Karpas-422 (cell line): ENCODE results near the gene LRP8. TPM values are rescaled to one million over a fixed set of nuclear protein-coding genes. Genes with fewer than 3 reads are reported as not detected.

ENCODE experiments used
- DNase-seq: peaks from one replicate; pipeline ENCODE4 v3.0.0-alpha.2; 2015
- H2AFZ ChIP-seq: fragments of 200-600 bp; sonication (generic); 2 replicates; pipeline ENCODE4 v1.6.1; 2014; ENCODE audit warnings: antibody characterized with exemption, low read length, mixed read lengths
- H3K27ac ChIP-seq: fragments of 200-600 bp; sonication (generic); 2 replicates; pipeline ENCODE4 v1.5.1; 2014; ENCODE audit warnings: mild to moderate bottlenecking, low read length, moderate library complexity
- H3K27me3 ChIP-seq: fragments of 200-600 bp; sonication (generic); 2 replicates; pipeline ENCODE4 v1.6.1; 2014; ENCODE audit warnings: low read length, mixed read lengths
- H3K36me3 ChIP-seq: fragments of 200-600 bp; sonication (generic); 2 replicates; pipeline ENCODE4 v1.6.1; 2014; ENCODE audit warnings: low read length, mixed read lengths; ENCODE audit not compliant: insufficient read depth
- H3K4me1 ChIP-seq: fragments of 200-600 bp; sonication (generic); 2 replicates; pipeline ENCODE4 v1.6.1; 2014; ENCODE audit warnings: mild to moderate bottlenecking, low read length, mixed read lengths
- H3K4me2 ChIP-seq: fragments of 200-600 bp; sonication (generic); 2 replicates; pipeline ENCODE4 v1.6.1; 2014; ENCODE audit warnings: low read length, low read depth, mild to moderate bottlenecking; ENCODE audit not compliant: poor library complexity, severe bottlenecking
- H3K4me3 ChIP-seq: fragments of 200-600 bp; sonication (generic); 2 replicates; pipeline ENCODE4 v1.5.1; 2014; ENCODE audit warnings: mild to moderate bottlenecking, antibody characterized with exemption, low read length, mixed read lengths
- H3K79me2 ChIP-seq: fragments of 200-600 bp; sonication (generic); 2 replicates; pipeline ENCODE4 v1.6.1; 2014; ENCODE audit warnings: mild to moderate bottlenecking, low read length, mixed read lengths
- H3K9ac ChIP-seq: fragments of 200-600 bp; sonication (generic); 2 replicates; pipeline ENCODE4 v1.6.0; 2014; ENCODE audit warnings: low read length
- H3K9me2 ChIP-seq: fragments of 200-600 bp; sonication (generic), shearing (Covaris generic); replicated peaks from 2 replicates; pipeline ENCODE4 v1.6.0; 2014; ENCODE audit warnings: mild to moderate bottlenecking, low read length, moderate library complexity; ENCODE audit not compliant: insufficient read depth
- H3K9me3 ChIP-seq: fragments of 300-700, 200-600 bp; sonication (generic); 2 replicates; pipeline ENCODE4 v1.6.1; 2014; ENCODE audit warnings: low read length, mixed read lengths
- H4K20me1 ChIP-seq: fragments of 200-600 bp; sonication (generic); 2 replicates; pipeline ENCODE4 v1.6.1; 2014; ENCODE audit warnings: mild to moderate bottlenecking, antibody characterized with exemption, low read length, low read depth; ENCODE audit not compliant: insufficient read depth
- total RNA-seq: library from RNA; depleted of rRNA; stranded (reverse); fragments of >200 nt; shearing (Covaris generic); gene quantifications from 2 replicates; pipeline ENCODE4 v1.2.3, GENCODE V29; 2014; ENCODE audit warnings: low replicate concordance

LRP8 gene
- total RNA-seq, 1 experiment from 2014 or later = 26.7 TPM

DNA sequence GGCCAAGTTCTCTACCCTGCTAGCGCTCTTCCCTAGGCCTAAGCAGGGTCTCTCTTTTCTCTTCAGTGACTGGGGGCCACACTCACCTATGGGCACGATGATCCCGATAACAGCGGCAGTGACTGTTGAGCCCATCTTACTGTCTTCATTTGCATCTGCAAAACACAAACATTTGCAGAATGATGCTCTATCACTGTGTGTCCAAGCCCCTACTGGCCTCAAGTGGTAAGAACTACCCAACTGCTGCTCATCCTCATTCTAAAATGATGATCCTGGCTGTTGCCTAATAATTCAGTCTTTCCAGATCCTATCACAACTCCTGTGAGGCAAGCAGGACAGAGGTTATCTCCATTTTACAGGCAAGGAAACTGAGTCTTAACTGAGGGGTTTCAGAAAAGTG, 72.8 kb downstream of the LRP8 start:
- Histone ChIP-seq H3K36me3 (peaks cover 80% of the 10 kb centered on the region; the same call in 1 of the 2 replicates), H2AFZ (no peak overlapping the region), H3K4me2 (no peak overlapping the region), H4K20me1 (no peaks in the 10 kb centered on the region), H3K9ac (no peak overlapping the region), H3K27ac (no peak overlapping the region), H3K79me2 (no peaks in the 10 kb centered on the region), H3K27me3 (no peaks in the 10 kb centered on the region), H3K9me3 (no peaks in the 10 kb centered on the region), H3K9me2 (no peaks in the 10 kb centered on the region), H3K4me3 (no peak overlapping the region), H3K4me1 (no peaks in the 10 kb centered on the region)
- no peak for DNase-seq

DNA sequence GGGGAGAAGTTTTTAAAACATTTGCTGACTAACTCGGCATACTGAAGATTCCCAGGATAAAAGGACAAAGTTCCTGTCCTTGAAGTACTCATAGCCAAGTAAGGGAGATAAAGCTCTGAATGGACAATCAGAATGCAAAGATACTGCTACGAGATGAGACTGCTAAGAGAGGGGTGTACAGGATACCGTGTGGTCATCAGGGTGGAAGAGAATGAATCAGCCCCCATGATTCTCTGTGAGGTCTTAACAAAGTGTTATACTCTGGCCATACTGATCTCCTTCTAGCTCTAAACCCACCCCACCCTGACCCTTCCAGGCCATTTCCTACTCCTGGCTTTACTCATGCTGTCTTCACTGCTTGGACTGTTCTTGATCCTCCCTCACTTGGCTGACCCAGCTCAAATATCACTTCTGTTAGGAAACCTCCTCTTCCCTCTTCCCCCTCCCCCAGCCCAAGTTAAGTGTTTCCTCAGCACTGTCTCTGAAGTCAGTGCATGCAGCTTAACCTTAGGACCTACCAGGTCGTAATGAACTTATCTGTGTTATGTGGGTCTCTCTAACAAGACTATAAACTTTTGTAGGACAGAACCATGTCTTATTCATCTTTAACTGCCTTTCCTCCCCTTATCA, 73.7 kb downstream of the LRP8 start:
- Histone ChIP-seq H3K9me3 (no peaks in the 10 kb centered on the region), H3K9me2 (no peaks in the 10 kb centered on the region), H3K4me3 (no peak overlapping the region), H3K36me3 (peaks cover 81% of the 10 kb centered on the region; the same call in 1 of the 2 replicates), H2AFZ (no peak overlapping the region), H3K4me1 (no peaks in the 10 kb centered on the region), H3K27ac (no peak overlapping the region), H3K79me2 (no peaks in the 10 kb centered on the region), H3K27me3 (no peaks in the 10 kb centered on the region), H4K20me1 (no peaks in the 10 kb centered on the region), H3K4me2 (no peak overlapping the region), H3K9ac (no peak overlapping the region)
- no peak for DNase-seq

DNA sequence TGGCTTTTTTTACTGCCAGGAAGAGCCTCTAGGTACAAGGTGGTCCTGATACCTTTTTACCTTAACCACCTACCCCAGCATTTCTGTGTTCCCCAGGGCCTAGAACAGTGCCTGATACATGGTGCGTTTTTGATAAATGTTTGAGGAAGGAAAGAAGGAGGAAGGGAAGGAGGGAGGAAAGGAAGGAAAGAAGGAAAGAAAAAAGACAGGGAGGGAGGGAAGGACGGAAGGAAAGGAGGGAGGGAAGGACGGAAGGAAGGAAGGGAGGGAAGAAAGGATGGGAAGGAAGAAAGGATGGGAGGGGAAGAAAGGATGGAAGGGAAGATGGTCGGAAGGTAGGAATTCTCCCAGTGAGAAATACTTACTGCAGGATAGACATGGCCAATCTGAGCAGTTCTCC, 77.5 kb downstream of the LRP8 start:
- peaks cover 79% of the 10 kb centered on the region; the same call in 1 of the 2 replicates for H3K36me3 ChIP-seq
- H3K4me2 ChIP-seq = no peak overlapping the region
- no peak overlapping the region for H3K4me3 ChIP-seq
- no peak for DNase-seq
- H3K9me3 ChIP-seq = no peaks in the 10 kb centered on the region
- H3K27me3 ChIP-seq = no peaks in the 10 kb centered on the region
- peaks cover 17% of the 10 kb centered on the region for H3K4me1 ChIP-seq
- no peaks in the 10 kb centered on the region for H3K79me2 ChIP-seq
- no peaks in the 10 kb centered on the region for H3K9me2 ChIP-seq
- no peak overlapping the region for H2AFZ ChIP-seq
- no peak overlapping the region for H3K27ac ChIP-seq
- H4K20me1 ChIP-seq = no peaks in the 10 kb centered on the region
- no peak overlapping the region for H3K9ac ChIP-seq

DNA sequence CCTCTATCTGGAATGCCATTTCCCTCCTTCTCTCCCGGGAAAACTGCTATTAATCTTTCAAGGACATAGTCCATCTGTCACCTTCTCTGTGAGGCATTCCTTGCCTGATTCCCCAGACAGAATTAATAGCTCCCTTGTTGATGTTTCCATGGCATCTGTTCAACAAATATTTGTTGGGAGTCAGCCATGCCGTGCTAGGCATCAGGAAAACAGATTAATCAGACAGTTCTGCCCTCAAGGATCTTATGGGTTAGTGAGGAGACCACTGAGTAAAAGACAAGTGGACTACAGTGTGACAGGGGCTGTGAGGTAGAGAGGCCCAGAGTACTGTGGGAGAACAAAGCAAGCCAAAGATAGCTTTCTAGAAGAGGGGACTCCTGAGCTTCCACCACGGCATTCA, 78.2 kb downstream of the LRP8 start:
- Histone ChIP-seq H3K4me1 (peaks cover 17% of the 10 kb centered on the region), H3K27me3 (no peaks in the 10 kb centered on the region), H3K9ac (no peak overlapping the region), H3K27ac (no peak overlapping the region), H3K4me2 (no peak overlapping the region), H2AFZ (no peak overlapping the region), H3K4me3 (no peak overlapping the region), H3K9me2 (no peaks in the 10 kb centered on the region), H3K36me3 (peaks cover 73% of the 10 kb centered on the region; the same call in 1 of the 2 replicates), H3K79me2 (no peaks in the 10 kb centered on the region), H4K20me1 (no peaks in the 10 kb centered on the region), H3K9me3 (no peaks in the 10 kb centered on the region)
- DNase-seq = no peak

DNA sequence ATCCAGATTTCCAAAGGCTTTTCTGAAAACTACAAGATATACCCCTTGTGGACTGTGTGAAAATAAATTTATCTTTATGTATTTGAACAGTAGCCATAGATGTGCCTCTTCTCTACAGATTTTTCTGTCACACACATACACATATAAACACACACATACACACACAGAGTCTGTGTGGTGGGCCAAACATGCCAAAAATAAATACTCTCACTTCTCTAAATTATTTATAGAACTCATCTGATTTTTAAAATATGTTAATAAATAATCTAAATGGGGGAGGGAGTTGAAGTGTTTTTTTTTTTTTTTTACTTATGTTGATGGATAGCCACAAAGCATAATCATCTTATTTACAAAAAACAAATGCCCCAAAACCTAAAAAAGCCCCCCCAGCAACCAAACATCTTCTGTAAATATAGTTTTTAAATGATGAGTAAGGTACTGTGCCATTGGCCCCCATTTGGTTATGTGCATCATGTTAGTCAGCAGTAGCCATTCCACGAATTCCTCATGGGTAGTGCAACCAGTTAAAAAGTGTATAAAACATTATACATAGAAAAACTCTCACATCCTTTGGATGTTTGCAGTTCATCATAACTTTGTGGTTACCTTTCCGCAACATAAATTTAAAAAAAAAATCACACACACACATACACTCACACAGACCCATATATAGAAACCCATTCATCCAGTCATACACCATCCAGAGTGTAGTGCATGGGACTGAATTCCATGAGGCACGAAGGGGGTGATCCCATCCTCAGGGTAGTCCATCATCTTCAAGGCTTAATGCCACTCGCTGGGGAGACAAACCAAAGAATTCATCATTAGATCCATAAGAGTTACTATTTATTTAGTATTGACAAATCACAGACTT, 81.4 kb downstream of the LRP8 start:
- H3K27ac ChIP-seq = no peak overlapping the region
- no peak for DNase-seq
- peaks cover 17% of the 10 kb centered on the region for H3K4me1 ChIP-seq
- H3K9me3 ChIP-seq = no peaks in the 10 kb centered on the region
- no peaks in the 10 kb centered on the region for H3K9me2 ChIP-seq
- peaks cover 58% of the 10 kb centered on the region; the same call in 1 of the 2 replicates for H3K36me3 ChIP-seq
- no peak overlapping the region for H2AFZ ChIP-seq
- no peak overlapping the region for H3K4me3 ChIP-seq
- no peaks in the 10 kb centered on the region for H3K79me2 ChIP-seq
- no peak overlapping the region for H3K9ac ChIP-seq
- no peak overlapping the region for H3K4me2 ChIP-seq
- H3K27me3 ChIP-seq = no peaks in the 10 kb centered on the region
- H4K20me1 ChIP-seq = no peaks in the 10 kb centered on the region

DNA sequence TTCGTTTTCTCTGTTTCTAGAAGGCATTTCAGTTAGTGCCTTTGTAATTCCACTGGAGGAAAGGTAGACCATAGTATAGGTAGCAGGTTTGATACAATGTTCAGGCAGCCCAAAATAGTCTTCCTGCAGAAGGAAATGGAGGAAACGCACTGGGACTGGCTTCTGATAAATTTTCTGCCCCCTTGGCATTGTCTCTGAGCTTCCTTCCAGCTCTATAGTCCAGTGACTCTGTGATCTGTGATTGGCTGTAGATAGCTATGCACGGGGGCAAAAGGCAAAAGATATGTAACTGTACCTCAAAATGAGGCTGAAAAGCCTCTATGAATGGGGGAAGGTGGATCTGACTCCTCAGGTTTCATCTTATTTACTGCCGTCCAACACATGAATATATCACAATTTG, 83.7 kb downstream of the LRP8 start:
- no peak for DNase-seq
- H2AFZ ChIP-seq = no peak overlapping the region
- H3K4me3 ChIP-seq = no peak overlapping the region
- H3K36me3 ChIP-seq = peaks cover 39% of the 10 kb centered on the region; the same call in 1 of the 2 replicates
- H3K4me2 ChIP-seq = no peak overlapping the region
- no peaks in the 10 kb centered on the region for H4K20me1 ChIP-seq
- no peak overlapping the region for H3K27ac ChIP-seq
- H3K79me2 ChIP-seq = no peaks in the 10 kb centered on the region
- H3K9me2 ChIP-seq = no peaks in the 10 kb centered on the region
- peaks cover 20% of the 10 kb centered on the region for H3K4me1 ChIP-seq
- H3K9me3 ChIP-seq = no peaks in the 10 kb centered on the region
- no peaks in the 10 kb centered on the region for H3K27me3 ChIP-seq
- H3K9ac ChIP-seq = no peak overlapping the region

DNA sequence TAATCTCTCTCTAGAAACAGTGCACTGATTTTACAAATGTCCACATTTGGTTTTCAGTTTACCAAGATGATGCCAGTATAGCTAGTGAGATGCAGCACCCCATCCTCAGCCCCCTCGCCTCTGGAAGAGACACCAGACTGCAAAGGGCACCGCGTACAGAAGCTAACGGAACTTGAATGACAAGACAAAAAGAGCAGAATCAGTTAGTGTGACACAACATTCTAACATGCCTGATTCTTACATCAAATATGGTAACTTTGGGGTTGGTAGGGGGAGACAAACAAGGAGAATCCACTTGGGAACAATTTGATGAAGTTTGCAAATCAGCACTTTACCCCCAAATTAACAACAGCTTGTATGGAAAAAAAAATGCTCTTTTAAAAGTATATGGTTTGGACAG, 85.5 kb downstream of the LRP8 start:
- H3K27ac ChIP-seq = no peak overlapping the region
- peaks cover 24% of the 10 kb centered on the region; the same call in 1 of the 2 replicates for H3K36me3 ChIP-seq
- no peaks in the 10 kb centered on the region for H3K27me3 ChIP-seq
- peaks cover 10% of the 10 kb centered on the region for H3K79me2 ChIP-seq
- no peak overlapping the region for H3K9ac ChIP-seq
- peaks cover 5% of the 10 kb centered on the region; the same call in 1 of the 2 replicates for H4K20me1 ChIP-seq
- no peak overlapping the region for H2AFZ ChIP-seq
- H3K4me2 ChIP-seq = no peak overlapping the region
- no peak for DNase-seq
- no peak overlapping the region for H3K4me3 ChIP-seq
- peaks cover 26% of the 10 kb centered on the region for H3K4me1 ChIP-seq
- no peaks in the 10 kb centered on the region for H3K9me3 ChIP-seq
- no peaks in the 10 kb centered on the region for H3K9me2 ChIP-seq

DNA sequence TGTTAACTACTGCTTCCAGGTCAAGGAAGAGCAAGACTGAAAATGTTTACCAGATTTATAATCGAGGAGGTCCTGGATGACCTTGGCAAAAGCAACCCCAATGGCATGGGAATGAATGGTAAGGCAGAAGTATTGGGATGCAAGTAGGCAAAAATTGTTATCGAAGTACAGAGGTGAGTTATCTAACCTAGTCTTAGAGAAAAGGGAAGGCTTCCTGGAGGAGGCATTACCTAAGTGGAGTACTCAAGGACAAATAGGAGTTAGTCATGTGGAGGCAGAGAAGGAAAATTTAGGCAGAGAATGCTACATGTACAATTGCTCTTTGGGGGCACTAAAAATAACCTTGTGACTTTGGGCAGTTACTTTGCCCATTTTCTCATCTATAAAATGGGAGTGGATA, 86.0 kb downstream of the LRP8 start:
- no peak overlapping the region for H2AFZ ChIP-seq
- H3K4me1 ChIP-seq = peaks cover 26% of the 10 kb centered on the region
- no peaks in the 10 kb centered on the region for H3K27me3 ChIP-seq
- H3K79me2 ChIP-seq = peaks cover 15% of the 10 kb centered on the region
- H3K4me2 ChIP-seq = no peak overlapping the region
- no peak overlapping the region for H3K9ac ChIP-seq
- peaks cover 5% of the 10 kb centered on the region; the same call in 1 of the 2 replicates for H4K20me1 ChIP-seq
- H3K27ac ChIP-seq = no peak overlapping the region
- peaks cover 19% of the 10 kb centered on the region; the same call in 1 of the 2 replicates for H3K36me3 ChIP-seq
- no peak for DNase-seq
- no peaks in the 10 kb centered on the region for H3K9me3 ChIP-seq
- H3K4me3 ChIP-seq = no peak overlapping the region
- no peaks in the 10 kb centered on the region for H3K9me2 ChIP-seq
